ENCODE data around the gene SORBS1. TPM values are rescaled to one million over a fixed set of nuclear protein-coding genes. Genes with fewer than 3 reads are reported as not detected.
A peak's percentile ranks its signal among the peaks of the same experiment; 100 is the strongest.

Gene SORBS1
- total RNA-seq, 2 experiments from 2014 or later: 0.58 to 0.90 TPM

GRCh38 chr10:95404462-95404858, 156.7 kb downstream of the SORBS1 start:
- DNase-seq: no peak
- no peak overlapping the region for H3K27ac Mint-ChIP-seq
- no peaks in the 10 kb centered on the region for H3K27me3 Mint-ChIP-seq
- H3K9me3 Mint-ChIP-seq: no peaks in the 10 kb centered on the region
- H3K4me1 Mint-ChIP-seq: no peaks in the 10 kb centered on the region
- CTCF ChIA-PET: interaction anchor here (0.7 to 0.8 kb wide), 2 partner anchors 26 to 41 kb away, joined by 3 to 4 read pairs; no protein-coding TSS in a partner anchor
- H3K4me3 Mint-ChIP-seq: no peak overlapping the region
- no peaks in the 10 kb centered on the region for H3K36me3 Mint-ChIP-seq (ENCODE audit: low read depth)
- POLR2A ChIA-PET: no interaction called here

- CTCF ChIA-PET: interaction anchor here (0.7 kb wide), 2 partner anchors 26 to 183 kb away, joined by 3 to 4 read pairs; no protein-coding TSS in a partner anchor
- no peaks in the 10 kb centered on the region for H3K27me3 Mint-ChIP-seq
Measured at GRCh38 chr10:95403700-95404461, 157.3 kb downstream of the SORBS1 start.

GRCh38 chr10:95401704-95402469, 159.3 kb downstream of the SORBS1 start:
- no peak overlapping the region for H3K27ac Mint-ChIP-seq
- no peak overlapping the region for H3K4me3 Mint-ChIP-seq
- H3K4me1 Mint-ChIP-seq: no peaks in the 10 kb centered on the region
- no peaks in the 10 kb centered on the region for H3K9me3 Mint-ChIP-seq
- ChIA-PET CTCF (interaction anchor here (1.5 kb wide), 1 partner anchor 28 kb away, joined by 3 read pairs; no protein-coding TSS in a partner anchor), POLR2A (no interaction called here)
- DNase-seq: no peak
- no peaks in the 10 kb centered on the region for H3K27me3 Mint-ChIP-seq
- H3K36me3 Mint-ChIP-seq (ENCODE audit: low read depth): no peaks in the 10 kb centered on the region

More at GRCh38 chr10:95403700-95404461, 157.3 kb downstream of the SORBS1 start:
- H3K9me3 Mint-ChIP-seq: no peaks in the 10 kb centered on the region
- no peaks in the 10 kb centered on the region for H3K4me1 Mint-ChIP-seq
- no peak for DNase-seq
- POLR2A ChIA-PET: no interaction called here
- no peak overlapping the region for H3K4me3 Mint-ChIP-seq
- no peaks in the 10 kb centered on the region for H3K36me3 Mint-ChIP-seq (ENCODE audit: low read depth)
- H3K27ac Mint-ChIP-seq: no peak overlapping the region

- ChIA-PET POLR2A (no interaction called here), CTCF (no interaction called here)
- no peak overlapping the region for H3K4me3 Mint-ChIP-seq
- DNase-seq: no peak
- H3K36me3 Mint-ChIP-seq (ENCODE audit: low read depth): no peaks in the 10 kb centered on the region
- H3K9me3 Mint-ChIP-seq: no peaks in the 10 kb centered on the region
- no peak overlapping the region for H3K27ac Mint-ChIP-seq
- H3K4me1 Mint-ChIP-seq: no peaks in the 10 kb centered on the region
- no peaks in the 10 kb centered on the region for H3K27me3 Mint-ChIP-seq
Measured at GRCh38 chr10:95400787-95401186, 160.4 kb downstream of the SORBS1 start.

DNA sequence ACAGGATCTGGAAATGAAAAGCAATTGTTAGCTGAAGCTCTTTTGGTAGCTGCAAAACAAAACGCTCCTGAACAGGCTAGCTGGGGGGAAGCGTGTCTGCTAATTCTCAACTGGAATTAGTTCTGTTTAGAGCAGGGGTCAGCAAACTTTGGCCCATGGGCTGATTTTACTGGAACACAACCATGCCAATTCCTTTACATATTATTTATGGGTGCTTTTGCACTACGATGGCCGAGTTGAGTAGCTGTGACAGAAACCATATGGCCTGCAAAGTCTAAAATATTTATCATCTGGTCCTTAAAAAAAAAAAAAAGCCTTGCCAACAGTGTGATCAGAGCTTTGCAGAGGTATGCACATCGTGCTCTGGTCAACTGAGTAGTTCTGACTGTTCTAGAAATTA, 162.0 kb downstream of the SORBS1 start:
- Mint-ChIP-seq H3K27ac (no peak overlapping the region), H3K4me1 (peaks cover 5% of the 10 kb centered on the region), H3K9me3 (no peaks in the 10 kb centered on the region), H3K27me3 (no peaks in the 10 kb centered on the region), H3K4me3 (no peak overlapping the region), H3K36me3 (ENCODE audit: low read depth) (no peaks in the 10 kb centered on the region)
- CTCF ChIA-PET: interaction anchor here (2.8 kb wide), 1 partner anchor 25 kb away, joined by 11 read pairs; no protein-coding TSS in a partner anchor
- POLR2A ChIA-PET: no interaction called here
- DNase-seq: no peak

DNA sequence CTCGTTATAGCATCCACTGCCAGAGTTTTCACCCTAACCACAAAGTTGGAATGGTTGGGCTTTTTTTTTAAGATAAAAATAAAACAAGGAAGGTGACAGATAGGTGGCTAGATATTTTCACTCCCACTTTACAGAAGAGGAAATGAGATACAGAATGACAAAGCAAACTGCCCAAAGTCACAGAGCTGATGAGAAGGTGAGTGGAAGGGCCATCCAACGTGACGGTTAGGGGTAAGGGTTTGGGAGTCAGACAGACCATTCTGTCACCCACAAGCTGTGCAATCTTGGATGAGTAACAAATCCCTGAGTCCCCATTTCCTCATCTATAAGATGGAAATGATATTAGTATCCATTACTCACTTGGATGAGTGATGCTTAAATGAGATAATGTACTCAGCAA, 163.4 kb downstream of the SORBS1 start:
- no peaks in the 10 kb centered on the region for H3K27me3 Mint-ChIP-seq
- no peak overlapping the region for H3K4me3 Mint-ChIP-seq
- ChIA-PET CTCF (interaction anchor here (2.8 kb wide), 1 partner anchor 23 kb away, joined by 11 read pairs; no protein-coding TSS in a partner anchor), POLR2A (no interaction called here)
- no peak overlapping the region for H3K27ac Mint-ChIP-seq
- H3K36me3 Mint-ChIP-seq (ENCODE audit: low read depth): no peaks in the 10 kb centered on the region
- peaks cover 11% of the 10 kb centered on the region for H3K4me1 Mint-ChIP-seq
- no peak for DNase-seq
- H3K9me3 Mint-ChIP-seq: no peaks in the 10 kb centered on the region

DNA sequence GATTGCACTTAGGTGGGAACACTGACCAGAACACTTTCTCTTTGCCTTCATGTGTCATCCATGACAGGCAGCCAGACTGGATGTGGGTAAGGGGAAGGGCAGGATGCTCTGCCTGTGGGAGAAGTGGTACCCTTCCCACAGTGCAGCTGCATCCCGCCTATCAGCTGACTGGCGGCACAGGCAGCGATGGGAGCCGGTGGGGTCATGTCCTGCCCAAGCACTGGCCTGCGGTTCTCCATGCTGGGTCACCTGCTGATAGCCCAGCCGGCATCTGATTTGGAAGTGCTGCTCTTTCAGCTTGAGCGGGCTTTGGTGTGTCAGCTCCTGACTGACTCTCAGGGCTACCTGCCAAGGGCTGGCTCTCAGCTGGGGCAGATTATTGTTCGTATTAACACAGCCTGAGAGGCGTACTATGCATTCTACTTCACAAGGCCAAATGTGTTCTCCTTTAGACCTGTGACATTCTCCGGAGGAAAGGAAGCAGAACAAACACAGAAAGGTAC, 165.2 kb downstream of the SORBS1 start:
- no peak for DNase-seq
- ChIA-PET POLR2A (no interaction called here), CTCF (interaction anchor here (0.6 to 1.8 kb wide), 3 partner anchors 20 to 161 kb away, joined by 3 to 4 read pairs (median 4); no protein-coding TSS in a partner anchor)
- Mint-ChIP-seq H3K36me3 (ENCODE audit: low read depth) (no peaks in the 10 kb centered on the region), H3K9me3 (no peaks in the 10 kb centered on the region), H3K4me3 (no peak overlapping the region), H3K27me3 (no peaks in the 10 kb centered on the region), H3K27ac (no peak overlapping the region), H3K4me1 (peaks cover 11% of the 10 kb centered on the region)

DNA sequence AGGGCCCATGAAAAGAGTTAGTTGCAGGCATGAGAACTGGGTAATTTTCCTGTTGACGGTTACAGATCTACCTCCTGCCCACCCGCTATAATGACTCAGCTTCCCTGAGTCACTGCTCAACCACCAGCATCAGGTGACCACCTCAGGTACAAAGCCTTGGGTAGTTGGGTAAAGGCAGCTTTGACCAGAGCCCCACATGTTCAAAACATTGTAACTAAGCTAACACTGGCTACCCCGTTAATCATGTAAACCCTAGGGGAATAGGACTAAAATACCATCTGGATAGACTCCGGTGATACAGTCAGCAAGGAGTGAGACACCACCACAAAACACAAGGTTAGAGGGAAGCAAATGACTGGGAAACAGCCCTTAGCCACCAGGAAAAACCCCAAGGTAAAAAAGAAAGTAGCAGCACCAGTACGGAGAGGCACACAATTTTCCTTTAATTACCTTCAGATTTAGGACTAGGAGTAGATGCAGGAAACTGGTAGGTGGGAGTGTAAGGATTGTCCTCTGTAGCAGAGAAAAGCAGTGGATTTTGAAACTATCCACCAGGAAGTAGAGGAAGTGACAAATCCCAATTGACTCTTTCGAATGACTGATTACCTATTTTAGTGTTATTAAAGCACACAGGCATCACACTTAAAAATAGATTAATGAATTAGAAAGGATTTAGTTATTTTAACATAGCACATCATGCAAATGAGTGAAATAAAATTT, 166.8 kb downstream of the SORBS1 start:
- ChIA-PET POLR2A (no interaction called here), CTCF (interaction anchor here (1.8 kb wide), 1 partner anchor 36 kb away, joined by 4 read pairs; no protein-coding TSS in a partner anchor)
- peak; percentile 31 for DNase-seq
- Mint-ChIP-seq H3K9me3 (no peaks in the 10 kb centered on the region), H3K4me1 (peaks cover 11% of the 10 kb centered on the region), H3K36me3 (ENCODE audit: low read depth) (no peaks in the 10 kb centered on the region), H3K27ac (no peak overlapping the region), H3K27me3 (no peaks in the 10 kb centered on the region), H3K4me3 (no peak overlapping the region)

- Mint-ChIP-seq H3K27me3 (no peaks in the 10 kb centered on the region), H3K9me3 (no peaks in the 10 kb centered on the region), H3K36me3 (ENCODE audit: low read depth) (no peaks in the 10 kb centered on the region), H3K27ac (no peak overlapping the region), H3K4me3 (no peak overlapping the region), H3K4me1 (peaks cover 11% of the 10 kb centered on the region)
- DNase-seq: no peak
- ChIA-PET POLR2A (no interaction called here), CTCF (interaction anchor here (0.6 to 2.4 kb wide), 2 partner anchors 17 to 1522 kb away, joined by 5 to 7 read pairs; no protein-coding TSS in a partner anchor)
Measured at GRCh38 chr10:95392681-95393164, 168.4 kb downstream of the SORBS1 start.

DNA sequence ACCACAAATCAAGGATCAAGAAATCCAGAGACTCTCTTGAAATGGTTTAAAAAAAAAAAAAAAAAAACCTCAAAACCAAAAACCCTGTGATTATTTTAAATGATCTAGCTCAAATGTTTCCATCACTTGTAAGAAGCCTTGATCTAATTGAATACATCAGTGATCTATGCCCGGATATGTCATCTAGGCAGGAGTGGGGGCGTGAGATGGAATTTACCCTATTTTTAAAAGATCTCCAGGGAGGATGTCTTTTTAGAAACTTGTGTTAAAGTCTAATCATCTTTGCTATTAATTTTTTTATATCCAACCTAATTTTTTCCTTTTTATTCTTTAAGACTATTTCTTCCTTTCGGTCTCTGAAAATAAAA, 169.0 kb downstream of the SORBS1 start:
- Mint-ChIP-seq H3K27ac (no peak overlapping the region), H3K36me3 (ENCODE audit: low read depth) (no peaks in the 10 kb centered on the region), H3K9me3 (no peaks in the 10 kb centered on the region), H3K27me3 (no peaks in the 10 kb centered on the region), H3K4me3 (no peak overlapping the region), H3K4me1 (peaks cover 11% of the 10 kb centered on the region)
- no peak for DNase-seq
- POLR2A ChIA-PET: no interaction called here
- CTCF ChIA-PET: interaction anchor here (0.6 to 2.4 kb wide), 3 partner anchors 17 to 1521 kb away, joined by 3 to 7 read pairs (median 5); no protein-coding TSS in a partner anchor

- no peak for DNase-seq
- Mint-ChIP-seq H3K36me3 (ENCODE audit: low read depth) (no peaks in the 10 kb centered on the region), H3K4me1 (peaks cover 11% of the 10 kb centered on the region), H3K27me3 (no peaks in the 10 kb centered on the region), H3K27ac (no peak overlapping the region), H3K9me3 (no peaks in the 10 kb centered on the region), H3K4me3 (no peak overlapping the region)
- ChIA-PET POLR2A (no interaction called here), CTCF (interaction anchor here (0.8 to 2.4 kb wide), 2 partner anchors 16 to 28 kb away, joined by 3 to 7 read pairs; no protein-coding TSS in a partner anchor)
Measured at GRCh38 chr10:95391581-95392216, 169.5 kb downstream of the SORBS1 start.

GRCh38 chr10:95391164-95391563, 170.0 kb downstream of the SORBS1 start:
- Mint-ChIP-seq H3K4me1 (peaks cover 11% of the 10 kb centered on the region), H3K27me3 (no peaks in the 10 kb centered on the region), H3K9me3 (no peaks in the 10 kb centered on the region), H3K4me3 (no peak overlapping the region), H3K36me3 (ENCODE audit: low read depth) (no peaks in the 10 kb centered on the region), H3K27ac (no peak overlapping the region)
- CTCF ChIA-PET: interaction anchor here (0.8 to 2.4 kb wide), 2 partner anchors 16 to 27 kb away, joined by 3 to 7 read pairs; no protein-coding TSS in a partner anchor
- POLR2A ChIA-PET: no interaction called here
- no peak for DNase-seq

All from activated CD4-positive, alpha-beta memory T cell treated with anti-CD3 and anti-CD28 coated beads, Interleukin-2, amount 10 ng/mL, durations not matched to agents 7 days and 5 days (primary cell).